Naive thymus-derived CD4-positive, alpha-beta T cell (primary cell): ENCODE measurements around the gene TMEM191C. TPM values are rescaled to one million over a fixed set of nuclear protein-coding genes. Genes with fewer than 3 reads are reported as not detected.

Source experiments
- polyA plus RNA-seq, 2 donors: library from polyadenylated mRNA; unstranded; fragments of 300-500 nt; fragmentation: Illumina TruSeq; gene quantifications; one replicate each; pipeline ENCODE4 v1.2.3, GENCODE V29; 2021
- total RNA-seq, 6 experiments: library from RNA in 5 of 6; stranded (reverse) in 5 of 6; gene quantifications; 1 replicate in 5 of 6; 2 replicates in 1 of 6; pipeline ENCODE4 v1.2.3 and lab custom pipeline; 2021 to 2026

The TMEM191C gene
- total and polyA plus RNA-seq, 7 experiments from 2014 or later: 0.51 to 7.3 (median 2.8) TPM

Other genes with a start within 250 kb of the TMEM191C start
- 1 to 10 TPM in 2 of 5 experiments, under 1 TPM in 2, not detected in 1; 0.31 to 4.1 (median 1.8) TPM for gene RIMBP3B, start 83.6 kb upstream of the TMEM191C start, total RNA-seq
- 1 to 10 TPM in 1 of 2 donors, under 1 TPM in 1; 0.96 to 1.3 TPM for gene RIMBP3B, start 83.6 kb upstream of the TMEM191C start, polyA plus RNA-seq
- gene HIC2, start 50.0 kb upstream of the TMEM191C start, total RNA-seq: 10 to 100 TPM in 4 of 5 experiments, 1 to 10 TPM in 1; 4.5 to 13.8 (median 11.4) TPM
- gene HIC2, start 50.0 kb upstream of the TMEM191C start, polyA plus RNA-seq: 1 to 10 TPM in 1 of 2 donors, under 1 TPM in 1; 0.44 to 1.2 TPM
- gene RIMBP3C, start 84.1 kb downstream of the TMEM191C start, total RNA-seq: 1 to 10 TPM in 2 of 5 experiments, under 1 TPM in 3; 0.27 to 4.4 (median 0.77) TPM
- 1 to 10 TPM in 1 of 2 donors, under 1 TPM in 1; 0.22 to 1.4 TPM for gene RIMBP3C, start 84.1 kb downstream of the TMEM191C start, polyA plus RNA-seq
- 10 to 100 TPM; 22.5 to 55.0 (median 34.2) TPM for gene UBE2L3, start 100.3 kb downstream of the TMEM191C start, total RNA-seq
- 100 to 1,000 TPM in 1 of 2 donors, 10 to 100 TPM in 1; 89.8 to 101 TPM for gene UBE2L3, start 100.3 kb downstream of the TMEM191C start, polyA plus RNA-seq
- 10 to 100 TPM; 29.0 to 56.0 (median 38.0) TPM for gene YDJC, start 162.6 kb downstream of the TMEM191C start, total RNA-seq
- 10 to 100 TPM; 51.4 to 75.8 TPM for gene YDJC, start 162.6 kb downstream of the TMEM191C start, polyA plus RNA-seq
- under 1 TPM in 4 of 5 experiments, not detected in 1; 0.21 to 0.43 (median 0.27) TPM for gene CCDC116, start 165.4 kb downstream of the TMEM191C start, total RNA-seq
- not detected for gene CCDC116, start 165.4 kb downstream of the TMEM191C start, polyA plus RNA-seq
- gene SDF2L1, start 174.9 kb downstream of the TMEM191C start, total RNA-seq: 10 to 100 TPM; 22.1 to 99.8 (median 31.7) TPM
- gene SDF2L1, start 174.9 kb downstream of the TMEM191C start, polyA plus RNA-seq: 10 to 100 TPM; 70.2 to 72.4 TPM
- 10 to 100 TPM; 69.5 to 81.8 (median 74.7) TPM for gene PPIL2, start 198.6 kb downstream of the TMEM191C start, total RNA-seq
- 10 to 100 TPM; 27.1 to 46.4 TPM for gene PPIL2, start 198.6 kb downstream of the TMEM191C start, polyA plus RNA-seq